Hepatocyte (in vitro differentiated cells): ENCODE data around the gene OST4.

Source experiments
- EZH2 ChIP-seq: fragments of 200-600 bp; sonication (generic); IDR thresholded peaks from 2 replicates; pipeline ENCODE4 v1.6.1; 2016; ENCODE audit warnings: antibody characterized with exemption, mild to moderate bottlenecking, borderline replicate concordance
- EZH2phosphoT487 ChIP-seq: fragments of 200-600 bp; sonication (generic); IDR thresholded peaks from one replicate; pipeline ENCODE4 v1.6.1; 2018; ENCODE audit warnings: antibody characterized with exemption, mild to moderate bottlenecking, low read depth, moderate library complexity; ENCODE audit not compliant: unreplicated experiment, severe bottlenecking
- TF ChIP-seq, protein P1 (sequence below): fragments of 200-600 bp; sonication (generic); IDR thresholded peaks from 2 replicates; pipeline ENCODE4 v1.5.1; 2016; ENCODE audit warnings: antibody characterized with exemption, mild to moderate bottlenecking; ENCODE audit not compliant: poor library complexity

DNA sequence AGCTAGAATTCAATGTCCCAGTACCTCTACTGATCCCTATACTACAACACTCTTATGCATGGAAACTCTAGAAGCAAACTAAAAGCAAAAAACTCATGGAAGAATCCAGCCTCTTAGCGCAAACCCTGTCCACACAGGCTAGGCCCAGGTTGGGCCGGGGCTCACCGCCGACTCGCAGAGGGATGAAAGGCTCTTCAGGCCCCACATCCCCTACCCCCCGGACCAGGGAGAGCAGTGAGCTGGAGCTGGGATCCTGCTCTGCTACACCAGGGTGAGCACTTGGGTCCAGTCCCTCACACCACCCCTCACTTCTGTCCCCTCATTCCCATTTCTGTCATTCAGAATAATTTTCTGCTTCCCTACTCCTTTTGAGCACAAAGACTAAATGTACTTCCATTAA lies 2.0 kb downstream of the OST4 start:
- TF ChIP-seq EZH2: no peak
- TF ChIP-seq, protein P1, sequence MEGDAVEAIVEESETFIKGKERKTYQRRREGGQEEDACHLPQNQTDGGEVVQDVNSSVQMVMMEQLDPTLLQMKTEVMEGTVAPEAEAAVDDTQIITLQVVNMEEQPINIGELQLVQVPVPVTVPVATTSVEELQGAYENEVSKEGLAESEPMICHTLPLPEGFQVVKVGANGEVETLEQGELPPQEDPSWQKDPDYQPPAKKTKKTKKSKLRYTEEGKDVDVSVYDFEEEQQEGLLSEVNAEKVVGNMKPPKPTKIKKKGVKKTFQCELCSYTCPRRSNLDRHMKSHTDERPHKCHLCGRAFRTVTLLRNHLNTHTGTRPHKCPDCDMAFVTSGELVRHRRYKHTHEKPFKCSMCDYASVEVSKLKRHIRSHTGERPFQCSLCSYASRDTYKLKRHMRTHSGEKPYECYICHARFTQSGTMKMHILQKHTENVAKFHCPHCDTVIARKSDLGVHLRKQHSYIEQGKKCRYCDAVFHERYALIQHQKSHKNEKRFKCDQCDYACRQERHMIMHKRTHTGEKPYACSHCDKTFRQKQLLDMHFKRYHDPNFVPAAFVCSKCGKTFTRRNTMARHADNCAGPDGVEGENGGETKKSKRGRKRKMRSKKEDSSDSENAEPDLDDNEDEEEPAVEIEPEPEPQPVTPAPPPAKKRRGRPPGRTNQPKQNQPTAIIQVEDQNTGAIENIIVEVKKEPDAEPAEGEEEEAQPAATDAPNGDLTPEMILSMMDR: no peak
- no peak for TF ChIP-seq EZH2phosphoT487
